ENCODE results near the gene WDR48.

DNA sequence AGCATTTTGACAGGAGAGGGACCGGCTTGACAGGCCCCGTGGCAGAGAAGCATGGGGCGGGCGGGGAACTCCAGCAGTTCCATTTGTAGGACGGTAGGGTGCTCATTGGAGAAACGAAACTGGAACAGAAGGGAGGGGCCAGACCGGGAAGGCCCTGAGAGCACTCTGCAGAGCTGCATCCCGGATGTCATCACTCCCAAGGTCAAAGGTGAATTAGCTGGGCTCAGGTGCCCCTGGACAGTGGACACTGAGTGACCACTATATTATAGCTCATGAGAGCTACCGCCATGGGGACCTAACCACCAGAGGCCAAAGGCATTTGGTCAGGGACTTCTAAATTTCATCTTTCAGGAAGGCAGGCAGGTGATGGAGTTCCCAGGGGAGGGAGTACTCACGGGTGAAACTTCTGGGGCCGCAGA lies 94.3 kb downstream of the WDR48 start:
- TF ChIP-seq POLR2A (IDR thresholded peaks at IDR 0.05): no peak
- TF ChIP-seq, protein P1, sequence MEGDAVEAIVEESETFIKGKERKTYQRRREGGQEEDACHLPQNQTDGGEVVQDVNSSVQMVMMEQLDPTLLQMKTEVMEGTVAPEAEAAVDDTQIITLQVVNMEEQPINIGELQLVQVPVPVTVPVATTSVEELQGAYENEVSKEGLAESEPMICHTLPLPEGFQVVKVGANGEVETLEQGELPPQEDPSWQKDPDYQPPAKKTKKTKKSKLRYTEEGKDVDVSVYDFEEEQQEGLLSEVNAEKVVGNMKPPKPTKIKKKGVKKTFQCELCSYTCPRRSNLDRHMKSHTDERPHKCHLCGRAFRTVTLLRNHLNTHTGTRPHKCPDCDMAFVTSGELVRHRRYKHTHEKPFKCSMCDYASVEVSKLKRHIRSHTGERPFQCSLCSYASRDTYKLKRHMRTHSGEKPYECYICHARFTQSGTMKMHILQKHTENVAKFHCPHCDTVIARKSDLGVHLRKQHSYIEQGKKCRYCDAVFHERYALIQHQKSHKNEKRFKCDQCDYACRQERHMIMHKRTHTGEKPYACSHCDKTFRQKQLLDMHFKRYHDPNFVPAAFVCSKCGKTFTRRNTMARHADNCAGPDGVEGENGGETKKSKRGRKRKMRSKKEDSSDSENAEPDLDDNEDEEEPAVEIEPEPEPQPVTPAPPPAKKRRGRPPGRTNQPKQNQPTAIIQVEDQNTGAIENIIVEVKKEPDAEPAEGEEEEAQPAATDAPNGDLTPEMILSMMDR (IDR thresholded peaks at IDR 0.05): peak in 1 of 7 experiments; percentile 24
